Activated B cell treated with CpG ODN at 0.5 μM for 24 hours (primary cell): ENCODE data around the gene SLC9A3. TPM values are rescaled to one million over a fixed set of nuclear protein-coding genes. Genes with fewer than 3 reads are reported as not detected.

Source experiments
- ATAC-seq: fragments of 200-7000 bp; cut with Tn5 transposase; one replicate; pipeline ENCODE4 v1.10.0; 2021; ENCODE audit warnings: low read depth, mild to moderate bottlenecking, moderate library complexity
- CTCF ChIA-PET: fragments of 350-600 bp; sonication (Branson Sonifier 250); formaldehyde crosslinking; loops from one replicate; lab custom pipeline; 2021; ENCODE audit warnings: antibody characterized with exemption; lab: Charles Lee
- POLR2A ChIA-PET: fragments of 350-600 bp; sonication (Branson Sonifier 250); formaldehyde crosslinking; loops from one replicate; lab custom pipeline; 2021; ENCODE audit warnings: antibody characterized with exemption; lab: Charles Lee
- DNase-seq: peaks from one replicate; pipeline ENCODE4 v3.0.0; 2022
- H3K27ac Mint-ChIP-seq: one replicate; pipeline ENCODE4 v1.8.0; 2020; ENCODE audit warnings: mixed read lengths
- H3K27me3 Mint-ChIP-seq: one replicate; pipeline ENCODE4 v1.8.0; 2021; ENCODE audit warnings: mixed read lengths
- H3K36me3 Mint-ChIP-seq: one replicate; pipeline ENCODE4 v1.8.0; 2021; ENCODE audit warnings: low read depth, mixed read lengths
- H3K4me1 Mint-ChIP-seq: one replicate; pipeline ENCODE4 v1.8.0; 2021; ENCODE audit warnings: mixed read lengths
- H3K4me3 Mint-ChIP-seq: one replicate; pipeline ENCODE4 v1.8.0; 2020; ENCODE audit warnings: mild to moderate bottlenecking, mixed read lengths
- H3K9me3 Mint-ChIP-seq: one replicate; pipeline ENCODE4 v1.8.0; 2020; ENCODE audit warnings: mixed read lengths
- CTCF ChIP-seq: fragments of 200-600 bp; IDR thresholded peaks from one replicate; pipeline ENCODE4 v1.8.0; 2022; ENCODE audit warnings: antibody characterized with exemption, mild to moderate bottlenecking
- intact Hi-C: fragments of 100-400 bp; cut with micrococcal nuclease; formaldehyde crosslinking; loops from one replicate; pipeline ENCODE4 v1.15.1; 2024
- total RNA-seq: library from RNA; stranded (reverse); gene quantifications from 2 replicates; pipeline ENCODE4 v1.2.3, GENCODE V29; 2022

The SLC9A3 gene
- total RNA-seq, 1 donor from 2014 or later: 0.20 TPM

GRCh38 chr5:457195-457961, 66.9 kb downstream of the SLC9A3 start:
- H3K27ac Mint-ChIP-seq: no peak overlapping the region
- ChIA-PET CTCF (interaction anchor here (1.2 kb wide), 1 partner anchor 11 kb away, joined by 3 read pairs; no protein-coding TSS in a partner anchor), POLR2A (no interaction called here)
- intact Hi-C loops: no loop called here
- ATAC-seq (no peak), DNase-seq (peak; percentile 4)
- H3K27me3 Mint-ChIP-seq: no peaks in the 10 kb centered on the region
- H3K9me3 Mint-ChIP-seq: peaks cover 4% of the 10 kb centered on the region
- H3K4me3 Mint-ChIP-seq: no peak overlapping the region
- TF ChIP-seq CTCF: no peak
- peaks cover 88% of the 10 kb centered on the region for H3K36me3 Mint-ChIP-seq
- peaks cover 16% of the 10 kb centered on the region for H3K4me1 Mint-ChIP-seq

DNA sequence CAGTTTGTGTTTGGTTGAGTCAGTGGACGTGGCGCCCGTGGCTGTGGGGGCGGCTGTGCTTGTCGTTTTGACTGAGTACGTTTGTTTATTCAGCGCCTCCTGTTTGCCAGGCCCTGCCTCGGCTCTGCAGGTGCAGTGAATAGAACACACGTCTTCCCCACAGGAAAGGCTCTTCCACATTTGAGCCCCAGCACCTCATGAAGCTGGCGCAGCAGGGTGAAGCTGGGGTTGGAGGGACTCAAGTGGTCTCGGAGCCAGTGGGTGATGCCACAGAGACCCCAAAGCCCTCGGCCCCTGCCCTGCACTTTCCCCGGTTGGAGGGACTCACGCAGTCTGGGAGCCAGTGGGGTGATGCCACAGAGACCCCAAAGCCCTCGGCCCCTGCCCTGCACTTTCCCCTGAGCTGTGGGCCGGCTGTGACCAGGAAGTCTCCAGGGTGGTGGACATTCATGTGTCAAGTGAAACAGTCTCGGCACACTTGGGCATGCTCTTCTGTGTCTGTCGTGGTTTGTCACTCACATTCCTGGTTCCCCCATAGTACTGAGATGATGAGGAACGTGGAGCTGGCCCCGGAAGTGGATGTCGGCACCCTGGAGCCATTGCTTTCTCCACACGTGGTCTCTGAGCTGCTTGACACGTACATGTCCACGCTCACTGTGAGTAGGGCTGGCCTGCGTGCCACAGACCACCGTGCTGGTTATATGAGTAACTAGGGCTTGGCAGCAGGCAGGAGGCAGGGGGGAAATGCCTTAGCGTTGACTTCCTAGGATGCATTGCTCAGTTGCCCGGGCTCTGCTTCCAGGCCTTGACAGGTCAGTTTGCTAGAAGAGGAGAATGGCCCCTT, 67.7 kb downstream of the SLC9A3 start:
- ChIA-PET POLR2A (no interaction called here), CTCF (no interaction called here)
- TF ChIP-seq CTCF: no peak
- H3K36me3 Mint-ChIP-seq: peaks cover 88% of the 10 kb centered on the region
- H3K4me1 Mint-ChIP-seq: peaks cover 16% of the 10 kb centered on the region
- intact Hi-C loops: no loop called here
- DNase-seq (peak; percentile 8), ATAC-seq (no peak)
- H3K27me3 Mint-ChIP-seq: no peaks in the 10 kb centered on the region
- no peak overlapping the region for H3K27ac Mint-ChIP-seq
- no peak overlapping the region for H3K4me3 Mint-ChIP-seq
- peaks cover 12% of the 10 kb centered on the region for H3K9me3 Mint-ChIP-seq

GRCh38 chr5:455806-456205, 68.4 kb downstream of the SLC9A3 start:
- ChIA-PET POLR2A (no interaction called here), CTCF (no interaction called here)
- peaks cover 15% of the 10 kb centered on the region for H3K9me3 Mint-ChIP-seq
- H3K4me1 Mint-ChIP-seq: peaks cover 16% of the 10 kb centered on the region
- no peak overlapping the region for H3K27ac Mint-ChIP-seq
- no peak overlapping the region for H3K4me3 Mint-ChIP-seq
- TF ChIP-seq CTCF: no peak
- no peak for ATAC-seq
- intact Hi-C loops: no loop called here
- no peak for DNase-seq
- H3K36me3 Mint-ChIP-seq: peaks cover 94% of the 10 kb centered on the region
- no peaks in the 10 kb centered on the region for H3K27me3 Mint-ChIP-seq

DNA sequence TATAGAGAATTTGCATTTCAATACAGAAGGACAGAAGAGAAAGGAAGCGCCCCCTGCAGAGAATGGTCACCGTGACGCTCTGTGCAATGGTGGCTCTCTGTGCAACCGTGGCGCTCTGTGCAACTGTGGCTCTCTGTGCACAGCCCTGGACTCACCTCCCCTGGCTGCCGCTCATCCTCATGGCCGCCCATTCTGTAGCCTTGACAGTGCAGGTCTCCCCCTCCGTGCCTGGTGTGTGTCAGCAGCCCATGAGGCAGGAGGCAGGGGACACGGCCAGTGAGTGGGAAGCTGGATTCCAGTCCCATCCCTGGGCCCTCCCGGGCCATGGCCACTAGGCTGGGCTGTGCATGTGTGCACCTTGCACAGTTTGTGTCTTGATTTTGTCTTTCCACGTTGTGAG, 69.3 kb downstream of the SLC9A3 start:
- peaks cover 16% of the 10 kb centered on the region for H3K4me1 Mint-ChIP-seq
- ChIA-PET POLR2A (no interaction called here), CTCF (no interaction called here)
- TF ChIP-seq CTCF: no peak
- H3K9me3 Mint-ChIP-seq: peaks cover 16% of the 10 kb centered on the region
- peaks cover 94% of the 10 kb centered on the region for H3K36me3 Mint-ChIP-seq
- peak; percentile 4 for DNase-seq
- ATAC-seq: no peak
- no peaks in the 10 kb centered on the region for H3K27me3 Mint-ChIP-seq
- no peak overlapping the region for H3K4me3 Mint-ChIP-seq
- intact Hi-C loops: no loop called here
- no peak overlapping the region for H3K27ac Mint-ChIP-seq
